Measurements from ENCODE around the gene CFAP99.

Gene CFAP99

DNA sequence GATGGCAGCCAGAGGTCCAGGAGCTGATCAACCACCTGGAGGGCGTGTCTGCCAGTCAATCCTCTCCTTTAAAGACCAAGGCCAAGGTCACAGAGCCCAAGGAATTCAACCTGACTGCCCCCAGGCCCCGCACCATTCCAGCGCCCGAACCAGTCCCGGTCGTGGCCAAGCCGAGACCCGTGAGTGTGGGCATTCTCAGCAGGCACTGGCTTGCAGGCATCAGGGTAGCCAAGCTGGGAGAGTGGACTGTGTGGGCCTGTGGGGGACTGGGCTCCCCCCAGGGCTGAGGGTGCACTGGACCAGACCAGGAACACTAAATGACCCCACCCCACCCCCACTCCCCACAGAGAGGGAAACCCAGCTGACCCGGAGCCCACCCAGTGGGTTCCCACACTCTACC is 26.4 kb downstream of the CFAP99 start:
- ChIA-PET CTCF (no interaction called here), POLR2A (ENCODE audit: low non-redundant PET) (no interaction called here)
- no peak for TF ChIP-seq CTCF (conservative IDR thresholded peaks at IDR 0.05; ENCODE audit: low read depth)
- no peak overlapping the region for H3K27ac ChIP-seq
- no peak for DNase-seq (ENCODE audit: low spot score)

- DNase-seq (ENCODE audit: low spot score), result no peak
- no peak overlapping the region for H3K27ac ChIP-seq
- ChIA-PET POLR2A (ENCODE audit: low non-redundant PET) (no interaction called here), CTCF (no interaction called here)
- no peak for TF ChIP-seq CTCF (conservative IDR thresholded peaks at IDR 0.05; ENCODE audit: low read depth)
Measured at GRCh38 chr4:2445571-2445970, 26.8 kb downstream of the CFAP99 start.

DNA sequence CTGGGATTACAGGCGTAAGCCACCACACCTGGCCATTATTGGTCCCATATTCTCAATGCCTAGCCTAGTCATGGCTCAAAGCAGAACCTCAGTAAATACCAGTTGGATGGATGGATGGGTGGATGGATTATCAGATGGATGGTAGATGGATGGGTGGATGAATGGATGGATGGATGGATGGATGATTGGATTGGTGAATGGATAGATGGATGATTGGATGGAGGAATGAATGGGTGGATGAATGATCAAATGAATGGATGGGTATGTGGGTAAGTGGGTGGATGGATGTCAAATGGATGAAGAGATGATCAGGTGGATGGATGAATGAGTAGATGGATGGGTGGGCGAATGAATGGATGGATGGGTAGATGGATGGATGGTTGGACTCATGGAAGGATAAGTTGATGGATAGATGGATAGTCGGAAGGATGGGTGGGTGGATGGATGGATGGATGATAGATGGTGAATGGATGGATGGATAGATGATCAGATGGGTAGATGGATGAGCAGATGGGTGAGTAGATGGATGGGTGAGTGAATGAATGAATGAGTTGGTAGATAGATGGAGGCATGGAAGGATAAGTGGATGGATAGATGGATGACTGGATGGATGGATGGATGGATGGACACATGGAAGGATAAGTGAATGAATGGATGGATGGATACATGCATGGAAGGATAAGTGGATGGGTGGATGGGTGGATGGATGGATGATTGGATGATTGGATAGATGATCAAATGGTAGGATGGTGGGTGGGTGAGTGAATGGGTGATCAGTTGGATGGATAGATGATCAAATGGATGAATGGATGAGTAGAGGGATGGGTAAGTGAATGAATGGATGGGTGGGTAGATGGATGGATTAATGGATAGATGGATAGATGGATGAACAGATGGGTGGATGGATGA is 28.2 kb downstream of the CFAP99 start:
- no peak overlapping the region for H3K27ac ChIP-seq
- POLR2A ChIA-PET (ENCODE audit: low non-redundant PET), result no interaction called here
- CTCF ChIA-PET, result no interaction called here
- TF ChIP-seq CTCF (conservative IDR thresholded peaks at IDR 0.05; ENCODE audit: low read depth), result no peak
- DNase-seq (ENCODE audit: low spot score), result no peak

DNA sequence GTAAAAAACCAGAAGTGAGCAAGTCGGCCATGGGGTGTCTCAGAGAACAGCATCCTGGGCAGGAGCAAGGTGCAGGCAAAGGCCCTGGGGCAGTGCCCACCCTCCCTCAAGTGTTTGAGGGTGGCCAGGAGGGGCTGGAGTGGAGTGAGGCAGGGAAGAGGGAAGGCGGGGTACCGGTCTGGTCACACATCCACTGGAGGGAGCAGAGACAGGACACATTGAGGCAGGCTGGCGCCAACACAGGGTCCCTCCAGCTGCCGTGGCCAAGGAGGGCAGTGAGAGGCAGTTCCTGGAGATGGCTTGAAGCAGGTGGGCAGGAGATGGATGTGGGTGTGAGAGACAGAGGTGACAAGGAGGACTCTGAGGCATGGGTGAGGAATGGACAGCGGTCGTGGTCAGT is 29.8 kb downstream of the CFAP99 start:
- DNase-seq (ENCODE audit: low spot score), result no peak
- CTCF ChIA-PET, result interaction anchor here (0.6 kb wide), 1 partner anchor 431 kb away, joined by 5 read pairs; no protein-coding TSS in a partner anchor
- POLR2A ChIA-PET (ENCODE audit: low non-redundant PET), result no interaction called here
- TF ChIP-seq CTCF (conservative IDR thresholded peaks at IDR 0.05; ENCODE audit: low read depth), result no peak
- no peak overlapping the region for H3K27ac ChIP-seq

DNA sequence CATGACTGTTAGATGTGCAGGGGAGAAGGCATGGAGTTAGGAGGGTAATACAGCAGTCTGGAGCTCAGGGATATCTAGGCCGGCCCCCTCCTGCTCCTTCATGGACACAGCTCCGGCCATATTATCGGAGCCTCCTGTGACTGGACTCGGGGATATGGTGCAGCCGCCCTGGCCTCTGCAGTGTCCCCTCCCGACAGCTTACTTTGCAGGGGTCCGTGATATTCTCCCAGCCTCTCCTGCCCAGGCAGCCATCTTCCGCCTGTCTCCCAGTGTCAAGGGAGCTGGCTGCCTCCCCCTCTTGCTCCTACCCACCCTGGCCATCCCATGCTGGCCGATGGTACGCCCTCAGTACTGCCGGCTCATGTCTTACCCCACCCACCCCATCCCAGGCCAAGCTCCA is 30.3 kb downstream of the CFAP99 start:
- ChIA-PET POLR2A (ENCODE audit: low non-redundant PET) (no interaction called here), CTCF (interaction anchor here (0.6 kb wide), 1 partner anchor 430 kb away, joined by 5 read pairs; no protein-coding TSS in a partner anchor)
- no peak for TF ChIP-seq CTCF (conservative IDR thresholded peaks at IDR 0.05; ENCODE audit: low read depth)
- no peak for DNase-seq (ENCODE audit: low spot score)
- no peak overlapping the region for H3K27ac ChIP-seq

DNA sequence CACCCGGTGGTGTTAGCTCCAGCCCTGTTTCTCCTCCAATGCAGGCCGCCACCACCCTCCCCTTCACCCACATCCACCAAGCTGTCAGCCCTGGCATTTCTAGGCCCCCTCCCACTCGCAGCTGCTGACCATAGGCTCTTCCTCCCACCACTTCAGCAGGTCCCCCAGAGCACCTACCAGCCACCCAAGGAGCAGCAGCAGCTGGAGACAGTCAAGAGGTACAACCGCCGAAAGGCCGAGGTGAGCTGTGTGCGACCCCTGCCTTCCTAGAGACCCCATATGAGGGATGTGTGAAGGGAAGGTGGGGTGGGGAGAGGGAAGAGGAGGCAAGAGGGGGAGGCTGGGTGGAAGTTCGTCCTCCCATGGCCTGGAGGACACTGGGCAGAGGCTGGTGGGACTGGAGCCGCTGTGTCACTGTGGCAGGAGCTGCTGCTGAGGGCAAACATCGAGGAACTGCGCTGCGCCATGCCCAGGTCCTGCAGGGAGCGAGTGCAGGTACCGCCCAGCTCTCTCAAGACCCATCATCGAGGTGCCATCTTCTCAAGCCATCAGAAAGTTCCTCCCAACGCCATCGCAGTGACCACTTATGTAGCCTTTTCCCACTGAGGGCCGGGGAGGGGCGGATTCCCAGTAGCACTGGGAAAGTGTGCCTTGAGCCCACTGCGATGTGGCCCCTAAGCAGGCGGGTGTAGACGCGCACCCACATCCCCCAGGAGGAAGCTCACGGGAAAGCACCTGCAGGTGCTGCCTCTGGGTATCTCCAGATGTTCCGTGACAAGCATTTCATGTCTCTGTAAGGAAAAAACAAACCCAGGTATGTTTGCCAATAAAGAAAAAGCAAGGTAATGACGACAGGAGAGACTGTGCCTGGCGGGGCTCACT is 31.0 kb downstream of the CFAP99 start:
- no peak for DNase-seq (ENCODE audit: low spot score)
- H3K27ac ChIP-seq, result no peak overlapping the region
- TF ChIP-seq CTCF (conservative IDR thresholded peaks at IDR 0.05; ENCODE audit: low read depth), result no peak
- ChIA-PET POLR2A (ENCODE audit: low non-redundant PET) (no interaction called here), CTCF (no interaction called here)

Data from RWPE1 (cell line).